B cell (primary cell): Measurements from ENCODE around the gene WBP1L. TPM values are rescaled to one million over a fixed set of nuclear protein-coding genes. Genes with fewer than 3 reads are reported as not detected.

Source experiments
- ATAC-seq: fragments of 200-7000 bp; cut with Tn5 transposase; one replicate; pipeline ENCODE4 v1.10.0; 2021; ENCODE audit warnings: low read depth, mild to moderate bottlenecking, moderate number of reproducible peaks, moderate library complexity
- CTCF ChIA-PET: fragments of 350-600 bp; sonication (Branson Sonifier 250); formaldehyde crosslinking; loops from one replicate; lab custom pipeline; 2021; ENCODE audit warnings: antibody characterized with exemption, inconsistent platforms; lab: Charles Lee
- POLR2A ChIA-PET: fragments of 350-600 bp; sonication (Branson Sonifier 250); formaldehyde crosslinking; loops from one replicate; lab custom pipeline; 2021; ENCODE audit warnings: antibody characterized with exemption; lab: Charles Lee
- DNase-seq: peaks from one replicate; pipeline ENCODE4 v3.0.0; 2013
- H2AFZ ChIP-seq: 2 replicates; pipeline ENCODE4 v1.6.1; 2012; ENCODE audit warnings: mild to moderate bottlenecking, low read depth, low read length; ENCODE audit not compliant: insufficient read depth, poor library complexity, severe bottlenecking
- H3K27ac ChIP-seq, 2 donors: 1 replicate in 1 of 2; 2 replicates in 1 of 2; pipeline ENCODE4 v1.5.1; 2012 to 2013; ENCODE audit warnings: low read length in 2 of 2, mild to moderate bottlenecking in 2 of 2, moderate library complexity in 1 of 2
- H3K27me3 ChIP-seq, 4 experiments: fragments of 200-600 bp in 1 of 4; sonication (generic) in 1 of 4; replicated peaks in 1 of 4; 1 replicate in 2 of 4; 2 replicates in 2 of 4; pipeline versions ENCODE4 v1.6.1 to v1.7.0; 2013 to 2016; ENCODE audit warnings: low read length in 3 of 4, mild to moderate bottlenecking in 2 of 4, mixed read lengths in 1 of 4, moderate library complexity in 1 of 4; ENCODE audit not compliant: insufficient read depth in 4 of 4, control insufficient read depth in 3 of 4; ENCODE audit errors: control extremely low read depth in 1 of 4
- H3K36me3 ChIP-seq, 2 experiments: replicated peaks in 1 of 2; 1 replicate in 1 of 2; 2 replicates in 1 of 2; pipeline versions ENCODE4 v1.6.1 to v1.7.1; 2013; ENCODE audit warnings: low read length in 1 of 2; ENCODE audit not compliant: insufficient read depth in 2 of 2, control insufficient read depth in 1 of 2; ENCODE audit errors: control extremely low read depth in 1 of 2, extremely low read depth in 1 of 2
- H3K4me1 ChIP-seq, 2 donors: fragments of 200-600 bp in 1 of 2; sonication (generic) in 1 of 2; 1 replicate in 1 of 2; 2 replicates in 1 of 2; pipeline versions ENCODE4 v1.5.1 to v1.6.1; 2013 to 2017; ENCODE audit warnings: low read length in 2 of 2; ENCODE audit not compliant: control insufficient read depth in 2 of 2, insufficient read depth in 2 of 2
- H3K4me2 ChIP-seq: replicated peaks from 2 replicates; pipeline ENCODE3; 2012; ENCODE audit warnings: mild to moderate bottlenecking, low read depth, low read length; ENCODE audit not compliant: poor library complexity, severe bottlenecking
- H3K4me3 ChIP-seq, 5 experiments: fragments of 200-600 bp in 1 of 5; sonication (generic) in 1 of 5; 1 replicate in 3 of 5; 2 replicates in 2 of 5; pipeline versions ENCODE4 v1.5.1 to v1.7.0; 2011 to 2016; ENCODE audit warnings: low read length in 4 of 5, mild to moderate bottlenecking in 4 of 5, low read depth in 2 of 5, control low read depth in 1 of 5, moderate library complexity in 1 of 5; ENCODE audit not compliant: insufficient read depth in 1 of 5; ENCODE audit errors: control extremely low read depth in 1 of 5, extremely low read depth in 1 of 5
- H3K79me2 ChIP-seq: fragments of 200-600 bp; sonication (generic); one replicate; pipeline ENCODE4 v1.6.0; 2016; ENCODE audit warnings: low read length; ENCODE audit not compliant: control insufficient read depth, insufficient read depth
- H3K9ac ChIP-seq: fragments of 200-600 bp; sonication (generic); 2 replicates; pipeline ENCODE4 v1.6.1; 2017; ENCODE audit warnings: mild to moderate bottlenecking, low read length, moderate library complexity
- H3K9me3 ChIP-seq, 3 donors: one replicate each; pipeline versions ENCODE4 v1.6.1 to v1.7.1; 2013; ENCODE audit warnings: low read length in 2 of 3; ENCODE audit not compliant: control insufficient read depth in 2 of 3, insufficient read depth in 1 of 3; ENCODE audit errors: control extremely low read depth in 1 of 3
- H4K20me1 ChIP-seq: 2 replicates; pipeline ENCODE4 v1.6.0; 2012; ENCODE audit warnings: mild to moderate bottlenecking, low read length; ENCODE audit not compliant: insufficient read depth, control insufficient read depth, poor library complexity, severe bottlenecking
- H3K27ac Mint-ChIP-seq: one replicate; pipeline ENCODE4 v1.8.0; 2021; ENCODE audit warnings: mixed read lengths
- H3K27me3 Mint-ChIP-seq: one replicate; pipeline ENCODE4 v1.8.0; 2021; ENCODE audit warnings: mixed read lengths
- H3K4me1 Mint-ChIP-seq: one replicate; pipeline ENCODE4 v1.8.0; 2021; ENCODE audit warnings: mixed read lengths
- H3K4me3 Mint-ChIP-seq: one replicate; pipeline ENCODE4 v1.8.0; 2021; ENCODE audit warnings: mixed read lengths
- H3K9me3 Mint-ChIP-seq: one replicate; pipeline ENCODE4 v1.8.0; 2022; ENCODE audit warnings: mixed read lengths; ENCODE audit not compliant: insufficient read depth
- EZH2 ChIP-seq: IDR thresholded peaks from 2 replicates; pipeline ENCODE4 v1.6.1; 2012; ENCODE audit warnings: borderline replicate concordance, low read depth, mild to moderate bottlenecking, moderate library complexity, low read length; ENCODE audit not compliant: insufficient read depth, poor library complexity, severe bottlenecking
- WGBS: methylation state at CpG from one replicate; pipeline ENCODE4 v1.1.5; 2013; ENCODE audit warnings: missing lambda C conversion rate; ENCODE audit not compliant: insufficient coverage; 5-methylcytosine and 5-hydroxymethylcytosine counted together
- intact Hi-C: fragments of 100-400 bp; cut with micrococcal nuclease; formaldehyde crosslinking; loops from one replicate; pipeline ENCODE4 v1.10.0; 2022
- polyA plus RNA-seq: library from polyadenylated mRNA; depleted of rRNA; stranded (reverse); fragments of >200 nt; gene quantifications from 2 replicates; pipeline ENCODE4 v1.2.3, GENCODE V29; 2012
- total RNA-seq, 2 donors: library from RNA; stranded (reverse); fragments of 120-200 nt in 1 of 2; gene quantifications; 1 replicate in 1 of 2; 2 replicates in 1 of 2; pipeline versions ENCODE4 v1.2.3 to v1.2.4, GENCODE V29; 2013 to 2022
- TF ChIP-seq, protein P1 (sequence below): fragments of 200-600 bp; IDR thresholded peaks from one replicate; pipeline ENCODE4 v1.8.0; 2022; ENCODE audit warnings: antibody characterized with exemption, mild to moderate bottlenecking

WBP1L gene
- total and polyA plus RNA-seq, 2 donors (not counting 1 experiment from before 2014, with no cell fraction given): 14.3 to 43.2 TPM

DNA sequence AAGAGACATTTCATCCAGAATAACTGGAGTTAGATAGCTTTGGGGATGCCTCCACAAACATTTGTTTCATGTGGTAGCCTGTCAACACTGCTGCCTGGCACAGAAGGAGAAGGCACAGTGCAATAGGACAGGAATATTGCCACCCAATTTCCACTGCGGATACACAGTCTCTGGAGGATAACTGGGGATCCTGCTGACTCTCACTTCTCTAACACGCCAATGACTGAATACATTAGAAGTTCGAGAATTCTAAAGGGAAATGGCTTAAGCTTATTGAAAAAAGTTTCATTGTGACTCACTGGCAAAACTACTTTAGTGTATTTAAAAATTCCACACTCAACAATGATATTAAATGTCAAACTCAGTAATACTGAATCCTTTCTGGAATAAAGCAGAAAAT, 42.5 kb upstream of the WBP1L start:
- no peaks in the 10 kb centered on the region for H3K4me1 Mint-ChIP-seq
- H4K20me1 ChIP-seq: no peaks in the 10 kb centered on the region
- H3K27ac Mint-ChIP-seq: no peak overlapping the region
- H3K4me3 ChIP-seq: no peak overlapping the region
- no peak overlapping the region for H3K4me3 Mint-ChIP-seq
- H3K79me2 ChIP-seq: peaks cover under 1% of the 10 kb centered on the region
- no peak overlapping the region for H3K4me2 ChIP-seq
- no peak for DNase-seq
- no peak overlapping the region for H3K27ac ChIP-seq
- H3K27me3 Mint-ChIP-seq: no peaks in the 10 kb centered on the region
- CTCF ChIA-PET: interaction anchor here (0.7 to 1.9 kb wide), 2 partner anchors 12 to 13 kb away, joined by 4 to 7 read pairs; partner anchors contain the start of gene ARL3
- ATAC-seq: no peak
- POLR2A ChIA-PET: interaction anchor here (0.7 kb wide), 1 partner anchor 9 kb away, joined by 4 read pairs; no protein-coding TSS in a partner anchor
- no peaks in the 10 kb centered on the region for H3K9me3 Mint-ChIP-seq
- TF ChIP-seq, protein P1, sequence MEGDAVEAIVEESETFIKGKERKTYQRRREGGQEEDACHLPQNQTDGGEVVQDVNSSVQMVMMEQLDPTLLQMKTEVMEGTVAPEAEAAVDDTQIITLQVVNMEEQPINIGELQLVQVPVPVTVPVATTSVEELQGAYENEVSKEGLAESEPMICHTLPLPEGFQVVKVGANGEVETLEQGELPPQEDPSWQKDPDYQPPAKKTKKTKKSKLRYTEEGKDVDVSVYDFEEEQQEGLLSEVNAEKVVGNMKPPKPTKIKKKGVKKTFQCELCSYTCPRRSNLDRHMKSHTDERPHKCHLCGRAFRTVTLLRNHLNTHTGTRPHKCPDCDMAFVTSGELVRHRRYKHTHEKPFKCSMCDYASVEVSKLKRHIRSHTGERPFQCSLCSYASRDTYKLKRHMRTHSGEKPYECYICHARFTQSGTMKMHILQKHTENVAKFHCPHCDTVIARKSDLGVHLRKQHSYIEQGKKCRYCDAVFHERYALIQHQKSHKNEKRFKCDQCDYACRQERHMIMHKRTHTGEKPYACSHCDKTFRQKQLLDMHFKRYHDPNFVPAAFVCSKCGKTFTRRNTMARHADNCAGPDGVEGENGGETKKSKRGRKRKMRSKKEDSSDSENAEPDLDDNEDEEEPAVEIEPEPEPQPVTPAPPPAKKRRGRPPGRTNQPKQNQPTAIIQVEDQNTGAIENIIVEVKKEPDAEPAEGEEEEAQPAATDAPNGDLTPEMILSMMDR: no peak
- no peak for TF ChIP-seq EZH2
- H2AFZ ChIP-seq: no peak overlapping the region
- intact Hi-C loops: no loop called here
- no peaks in the 10 kb centered on the region for H3K27me3 ChIP-seq
- WGBS: no CpG with 5 or more reads among the region's 3 CpGs
- H3K9ac ChIP-seq: no peak overlapping the region
- H3K4me1 ChIP-seq: peaks cover 0 to 7% of the 10 kb centered on the region in 2 donors
- H3K36me3 ChIP-seq: peaks cover 2 to 4% of the 10 kb centered on the region in 2 experiments
- no peaks in the 10 kb centered on the region for H3K9me3 ChIP-seq

DNA sequence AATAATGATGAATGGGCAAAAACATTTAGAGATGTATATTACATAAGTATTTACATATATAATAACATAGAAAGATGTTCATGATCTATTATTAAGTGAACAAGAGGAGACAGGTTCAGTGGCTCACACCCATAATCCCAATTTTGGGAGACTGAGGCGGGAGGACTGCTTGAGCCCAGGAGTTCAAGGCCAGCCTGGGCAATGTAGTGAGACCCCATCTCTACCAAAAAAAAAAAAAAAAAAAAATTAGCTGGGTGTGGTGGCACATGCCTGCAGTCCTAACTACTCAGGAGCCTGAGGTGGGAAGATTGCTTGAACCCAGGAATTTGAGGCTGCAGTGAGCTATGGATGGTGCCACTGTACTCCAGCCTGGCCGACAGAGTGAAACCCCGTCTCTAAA, 42.0 kb upstream of the WBP1L start:
- Histone ChIP-seq H2AFZ (no peak overlapping the region), H3K4me1 (peaks cover 0 to 7% of the 10 kb centered on the region in 2 donors), H3K9me3 (no peaks in the 10 kb centered on the region), H3K4me2 (no peak overlapping the region), H3K79me2 (peaks cover 4% of the 10 kb centered on the region), H4K20me1 (no peaks in the 10 kb centered on the region), H3K4me3 (no peak overlapping the region), H3K9ac (no peak overlapping the region), H3K27ac (no peak overlapping the region), H3K36me3 (peaks cover under 1 to 4% of the 10 kb centered on the region in 2 experiments), H3K27me3 (no peaks in the 10 kb centered on the region)
- Mint-ChIP-seq H3K4me3 (no peak overlapping the region), H3K4me1 (no peaks in the 10 kb centered on the region), H3K27me3 (no peaks in the 10 kb centered on the region), H3K27ac (no peak overlapping the region), H3K9me3 (no peaks in the 10 kb centered on the region)
- ChIA-PET CTCF (interaction anchor here (1.9 kb wide), 1 partner anchor 11 kb away, joined by 7 read pairs; the partner anchor contains the start of gene ARL3), POLR2A (interaction anchor here (0.7 kb wide), 1 partner anchor 8 kb away, joined by 4 read pairs; no protein-coding TSS in a partner anchor)
- TF ChIP-seq EZH2: no peak
- TF ChIP-seq, protein P1: no peak
- no CpG with 5 or more reads among the region's 3 CpGs for WGBS
- intact Hi-C loops: no loop called here
- ATAC-seq (no peak), DNase-seq (no peak)
